Measurements from ENCODE around the gene ZNF581. TPM values are rescaled to one million over a fixed set of nuclear protein-coding genes. Genes with fewer than 3 reads are reported as not detected.

The ZNF581 gene
- total and polyA plus RNA-seq, 11 donors: 4.7 to 12.7 (median 7.2) TPM

GRCh38 chr19:55675661-55676354, 32.4 kb downstream of the ZNF581 start:
- Histone ChIP-seq H3K9me3 (no peaks in the 10 kb centered on the region), H3K27ac (peak overlapping the region; percentile 84 to 99 (median 92)), H3K27me3 (no peaks in the 10 kb centered on the region), H3K36me3 (peaks cover 2 to 59% (median 45%) of the 10 kb centered on the region in 9 donors), H3K4me1 (peaks cover 12 to 67% (median 37%) of the 10 kb centered on the region in 12 donors), H3K4me3 (peak overlapping the region; percentile 61 to 99 (median 80))
- DNase-seq (no peak), ATAC-seq (no peak)
- 6 to 11% (median 8%) methylated on average over 16 of the region's 16 CpGs for WGBS, 4 donors
- intact Hi-C loops (cut with DNase I): loop anchor here in 2 of 10 donors (1.0 to 2.0 kb wide), 2 partner anchors 21 to 22 kb away; partner anchors contain the start of gene U2AF2 (in 1 of the 2)
- no peak for TF ChIP-seq CTCF (IDR thresholded peaks at IDR 0.05)
- no peak for TF ChIP-seq POLR2A (IDR thresholded peaks at IDR 0.05)

- intact Hi-C loops (cut with DNase I): no loop called here
- Histone ChIP-seq H3K9me3 (no peaks in the 10 kb centered on the region), H3K4me1 (peaks cover 12 to 65% (median 37%) of the 10 kb centered on the region in 12 donors), H3K27me3 (no peaks in the 10 kb centered on the region), H3K27ac (peak overlapping the region; percentile 8 to 99 (median 90)), H3K36me3 (peaks cover 2 to 62% (median 48%) of the 10 kb centered on the region in 9 donors), H3K4me3 (peak overlapping the region in 11 of 12 donors; percentile 61 to 99 (median 81))
- DNase-seq (peak in 2 of 5 donors; percentile 56 to 57), ATAC-seq (peak in 2 of 4 donors; percentile 2 to 4)
- WGBS, 4 donors: 38 to 46% (median 39%) methylated on average over 5 of the region's 5 CpGs
- no peak for TF ChIP-seq POLR2A (IDR thresholded peaks at IDR 0.05)
- TF ChIP-seq CTCF (IDR thresholded peaks at IDR 0.05): peak in 3 of 12 donors; percentile 19 to 27 (median 20)
Measured at GRCh38 chr19:55676383-55676782, 32.9 kb downstream of the ZNF581 start.

- TF ChIP-seq POLR2A (IDR thresholded peaks at IDR 0.05) (no peak), CTCF (IDR thresholded peaks at IDR 0.05) (no peak)
- Histone ChIP-seq H3K9me3 (no peaks in the 10 kb centered on the region), H3K36me3 (peaks cover 2 to 63% (median 53%) of the 10 kb centered on the region in 9 donors), H3K4me3 (peak overlapping the region in 9 of 12 donors; percentile 4 to 99 (median 78)), H3K27me3 (no peaks in the 10 kb centered on the region), H3K4me1 (peaks cover 12 to 65% (median 37%) of the 10 kb centered on the region in 12 donors), H3K27ac (peak overlapping the region; percentile 37 to 99 (median 88))
- no peak for DNase-seq
- intact Hi-C loops (cut with DNase I): no loop called here
- WGBS, 4 donors: 67 to 75% (median 74%) methylated on average over 7 of the region's 7 CpGs
- ATAC-seq: no peak
Measured at GRCh38 chr19:55676889-55677505, 33.5 kb downstream of the ZNF581 start.

- peak overlapping the region; percentile 5 to 96 (median 69) for H3K27ac ChIP-seq
- no peak for DNase-seq
- no peak for TF ChIP-seq CTCF (IDR thresholded peaks at IDR 0.05)
- TF ChIP-seq POLR2A (IDR thresholded peaks at IDR 0.05): no peak
- intact Hi-C loops (cut with DNase I): no loop called here
- 20 to 39% (median 25%) methylated on average over 6 of the region's 6 CpGs for WGBS, 4 donors
- no peaks in the 10 kb centered on the region for H3K9me3 ChIP-seq
- peaks cover 12 to 65% (median 37%) of the 10 kb centered on the region in 12 donors for H3K4me1 ChIP-seq
- no peak for ATAC-seq
- no peaks in the 10 kb centered on the region for H3K27me3 ChIP-seq
- H3K36me3 ChIP-seq: peaks cover 2 to 63% (median 54%) of the 10 kb centered on the region in 9 donors
- H3K4me3 ChIP-seq: peak overlapping the region in 6 of 12 donors; percentile 4 to 86 (median 19)
Measured at GRCh38 chr19:55677572-55678028, 34.2 kb downstream of the ZNF581 start.

Data from heart left ventricle (tissue), 16 donors.